Skin of body (tissue), 2 donors: Measurements from ENCODE around the gene RNF157. TPM values are rescaled to one million over a fixed set of nuclear protein-coding genes. Genes with fewer than 3 reads are reported as not detected.
"Not testable (repeated sequence)": the region's sequence is repeated elsewhere in the genome, so short reads cannot be mapped to it uniquely, and the experiment has no call there.

Experiments
- DNase-seq: peaks from one replicate; lab custom pipeline; 2025; lab: John Stamatoyannopoulos, UW
- total RNA-seq: library from RNA; depleted of rRNA; stranded (reverse); fragments of >200 nt; gene quantifications from one replicate; pipeline ENCODE4 v1.2.3, GENCODE V29; 2014

Gene RNF157
- total RNA-seq, 1 donor from 2014 or later: 5.2 TPM

GRCh38 chr17:76235883-76236282 lies 4.4 kb downstream of the RNF157 start:
- no peak for DNase-seq

GRCh38 chr17:76234354-76234679 lies 6.0 kb downstream of the RNF157 start:
- DNase-seq: no peak

- DNase-seq: no peak
Measured at GRCh38 chr17:76233588-76234353, 6.5 kb downstream of the RNF157 start.

GRCh38 chr17:76232342-76232741 lies 8.0 kb downstream of the RNF157 start:
- DNase-seq: peak; percentile 96

- not testable (repeated sequence) for DNase-seq
Measured at GRCh38 chr17:76226749-76227148, 13.5 kb downstream of the RNF157 start.

GRCh38 chr17:76225373-76226086 lies 14.8 kb downstream of the RNF157 start:
- DNase-seq: not testable (repeated sequence)

GRCh38 chr17:76223802-76224201 lies 16.5 kb downstream of the RNF157 start:
- no peak for DNase-seq

- DNase-seq: no peak
Measured at GRCh38 chr17:76219670-76220383, 20.5 kb downstream of the RNF157 start.

- no peak for DNase-seq
Measured at GRCh38 chr17:76217081-76217480, 23.2 kb downstream of the RNF157 start.

GRCh38 chr17:76213491-76213890 lies 26.8 kb downstream of the RNF157 start:
- no peak for DNase-seq

GRCh38 chr17:76208120-76208519 lies 32.2 kb downstream of the RNF157 start:
- no peak for DNase-seq

- DNase-seq: no peak
Measured at GRCh38 chr17:76207275-76208059, 32.8 kb downstream of the RNF157 start.

GRCh38 chr17:76205542-76206144 lies 34.6 kb downstream of the RNF157 start:
- not testable (repeated sequence) for DNase-seq

- DNase-seq: no peak
Measured at GRCh38 chr17:76204277-76204676, 36.0 kb downstream of the RNF157 start.

- DNase-seq: no peak
Measured at GRCh38 chr17:76200354-76200753, 39.9 kb downstream of the RNF157 start.

- DNase-seq: no peak
Measured at GRCh38 chr17:76199469-76199868, 40.8 kb downstream of the RNF157 start.

GRCh38 chr17:76198702-76199101 lies 41.6 kb downstream of the RNF157 start:
- DNase-seq: no peak

GRCh38 chr17:76197911-76198310 lies 42.4 kb downstream of the RNF157 start:
- DNase-seq: no peak

- DNase-seq: no peak
Measured at GRCh38 chr17:76196675-76197074, 43.6 kb downstream of the RNF157 start.

GRCh38 chr17:76195281-76196096 lies 44.8 kb downstream of the RNF157 start:
- DNase-seq: no peak
